SK-N-SH treated with all-trans-retinoic acid at 6 μM for 48 hours (cell line): ENCODE data around the gene RALGAPA1.

ENCODE experiments used
- ATAC-seq: fragments of 200-7000 bp; cut with Tn5 transposase; 3 replicates; pipeline ENCODE4 v1.9.1; 2020; ENCODE audit warnings: mild to moderate bottlenecking, moderate library complexity
- ESRRG ChIP-seq: fragments of 250-450 bp; sonication (Bioruptor Pico); IDR thresholded peaks from 2 replicates; pipeline ENCODE4 v1.6.1; 2021; ENCODE audit warnings: mild to moderate bottlenecking
- GLIS3 ChIP-seq: fragments of 250-450 bp; sonication (Bioruptor Pico); IDR thresholded peaks from 2 replicates; pipeline ENCODE4 v1.5.0; 2020; ENCODE audit warnings: mild to moderate bottlenecking, moderate library complexity
- ISL1 ChIP-seq: fragments of 250-450 bp; sonication (Bioruptor Pico); IDR thresholded peaks from 2 replicates; pipeline ENCODE4 v2.1.2; 2022; ENCODE audit warnings: mild to moderate bottlenecking, moderate library complexity
- OSR1 ChIP-seq: fragments of 250-450 bp; sonication (Bioruptor Pico); IDR thresholded peaks from 2 replicates; pipeline ENCODE4 v1.8.0; 2022; ENCODE audit warnings: moderate library complexity, mild to moderate bottlenecking, inconsistent platforms
- PPARA ChIP-seq: fragments of 250-450 bp; sonication (Bioruptor Pico); IDR thresholded peaks from 2 replicates; pipeline ENCODE4 v1.5.0; 2020; ENCODE audit warnings: mild to moderate bottlenecking, borderline replicate concordance
- RARB ChIP-seq: fragments of 250-450 bp; sonication (Bioruptor Pico); IDR thresholded peaks from 2 replicates; pipeline ENCODE4 v1.8.0; 2021; ENCODE audit warnings: mild to moderate bottlenecking, moderate library complexity
- SNAI2 ChIP-seq: fragments of 250-450 bp; sonication (Bioruptor Pico); IDR thresholded peaks from 2 replicates; pipeline ENCODE4 v1.5.0; 2020; ENCODE audit warnings: mild to moderate bottlenecking, moderate library complexity
- TCF4 ChIP-seq: fragments of 250-450 bp; sonication (Bioruptor Pico); IDR thresholded peaks from 2 replicates; pipeline ENCODE4 v1.8.0; 2021; ENCODE audit warnings: mild to moderate bottlenecking, moderate library complexity, borderline replicate concordance
- TOX ChIP-seq: fragments of 250-450 bp; sonication (Bioruptor Pico); IDR thresholded peaks from 2 replicates; pipeline ENCODE4 v1.8.0; 2021; ENCODE audit warnings: mild to moderate bottlenecking, moderate library complexity, borderline replicate concordance
- ZC3H10 ChIP-seq: fragments of 250-450 bp; sonication (Bioruptor Pico); IDR thresholded peaks from 2 replicates; pipeline ENCODE4 v1.5.1; 2021; ENCODE audit warnings: mild to moderate bottlenecking, moderate library complexity
- ZFP3 ChIP-seq: fragments of 250-450 bp; sonication (Bioruptor Pico); IDR thresholded peaks from 2 replicates; pipeline ENCODE4 v1.5.0; 2020; ENCODE audit warnings: mild to moderate bottlenecking, moderate library complexity
- ZNF565 ChIP-seq: fragments of 450-650 bp; formaldehyde crosslinking; conservative IDR thresholded peaks from 2 replicates; pipeline ENCODE4 v1.5.0; 2020; ENCODE audit warnings: low read depth, mild to moderate bottlenecking, moderate library complexity
- ZNF70 ChIP-seq: fragments of 450-650 bp; formaldehyde crosslinking; IDR thresholded peaks from 2 replicates; pipeline ENCODE4 v1.5.0; 2020; ENCODE audit warnings: mild to moderate bottlenecking, moderate library complexity
- ZNF8 ChIP-seq: fragments of 450-650 bp; formaldehyde crosslinking; IDR thresholded peaks from 2 replicates; pipeline ENCODE4 v1.5.0; 2020; ENCODE audit warnings: mild to moderate bottlenecking, moderate library complexity
- TF ChIP-seq, protein P1 (sequence below): fragments of 250-450 bp; sonication (Bioruptor Pico); IDR thresholded peaks from 2 replicates; pipeline ENCODE4 v1.5.1; 2020; ENCODE audit warnings: low read depth, mild to moderate bottlenecking, moderate library complexity
- TF ChIP-seq, protein P2 (sequence below): fragments of 250-450 bp; sonication (Bioruptor Pico); IDR thresholded peaks from 2 replicates; pipeline ENCODE4 v1.8.0; 2021; ENCODE audit warnings: low read depth, mild to moderate bottlenecking, moderate library complexity, borderline replicate concordance
- TF ChIP-seq, protein P3 (sequence below): fragments of 250-450 bp; sonication (Bioruptor Pico); IDR thresholded peaks from 2 replicates; pipeline ENCODE4 v1.5.0; 2020; ENCODE audit warnings: mild to moderate bottlenecking, moderate library complexity
- TF ChIP-seq, protein P4 (sequence below): fragments of 250-450 bp; sonication (Bioruptor Pico); IDR thresholded peaks from 2 replicates; pipeline ENCODE4 v1.5.1; 2021; ENCODE audit warnings: mild to moderate bottlenecking, moderate library complexity
- TF ChIP-seq, protein P5 (sequence below): fragments of 250-450 bp; sonication (Bioruptor Pico); IDR thresholded peaks from 2 replicates; pipeline ENCODE4 v1.8.0; 2020; ENCODE audit warnings: mild to moderate bottlenecking, moderate library complexity, borderline replicate concordance

The RALGAPA1 gene

DNA sequence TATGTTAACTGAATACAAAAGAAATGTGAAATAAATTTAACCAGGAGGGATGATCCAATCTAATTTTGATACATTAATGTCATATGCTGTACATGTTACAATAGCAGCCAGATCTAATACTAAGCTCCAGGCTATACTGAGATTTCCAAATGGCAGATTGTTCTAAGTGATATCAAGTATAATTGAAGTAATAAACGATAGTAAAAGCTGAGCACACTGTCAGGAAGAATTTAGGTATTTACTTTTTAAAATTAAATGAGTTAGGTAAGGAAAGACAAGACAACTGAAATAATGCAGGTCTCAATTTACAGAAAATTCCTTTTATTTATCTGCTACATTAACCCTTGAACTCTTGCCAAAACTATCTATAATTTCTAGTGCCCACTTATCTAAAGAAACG lies 235.2 kb downstream of the RALGAPA1 start (continued):
- TF ChIP-seq, protein P1, sequence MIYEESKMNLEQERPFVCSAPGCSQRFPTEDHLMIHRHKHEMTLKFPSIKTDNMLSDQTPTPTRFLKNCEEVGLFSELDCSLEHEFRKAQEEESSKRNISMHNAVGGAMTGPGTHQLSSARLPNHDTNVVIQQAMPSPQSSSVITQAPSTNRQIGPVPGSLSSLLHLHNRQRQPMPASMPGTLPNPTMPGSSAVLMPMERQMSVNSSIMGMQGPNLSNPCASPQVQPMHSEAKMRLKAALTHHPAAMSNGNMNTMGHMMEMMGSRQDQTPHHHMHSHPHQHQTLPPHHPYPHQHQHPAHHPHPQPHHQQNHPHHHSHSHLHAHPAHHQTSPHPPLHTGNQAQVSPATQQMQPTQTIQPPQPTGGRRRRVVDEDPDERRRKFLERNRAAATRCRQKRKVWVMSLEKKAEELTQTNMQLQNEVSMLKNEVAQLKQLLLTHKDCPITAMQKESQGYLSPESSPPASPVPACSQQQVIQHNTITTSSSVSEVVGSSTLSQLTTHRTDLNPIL (CRISPR knock-in tag), result peak; percentile 99
- TF ChIP-seq ZFP3, result peak; percentile 76
- TF ChIP-seq, protein P2, sequence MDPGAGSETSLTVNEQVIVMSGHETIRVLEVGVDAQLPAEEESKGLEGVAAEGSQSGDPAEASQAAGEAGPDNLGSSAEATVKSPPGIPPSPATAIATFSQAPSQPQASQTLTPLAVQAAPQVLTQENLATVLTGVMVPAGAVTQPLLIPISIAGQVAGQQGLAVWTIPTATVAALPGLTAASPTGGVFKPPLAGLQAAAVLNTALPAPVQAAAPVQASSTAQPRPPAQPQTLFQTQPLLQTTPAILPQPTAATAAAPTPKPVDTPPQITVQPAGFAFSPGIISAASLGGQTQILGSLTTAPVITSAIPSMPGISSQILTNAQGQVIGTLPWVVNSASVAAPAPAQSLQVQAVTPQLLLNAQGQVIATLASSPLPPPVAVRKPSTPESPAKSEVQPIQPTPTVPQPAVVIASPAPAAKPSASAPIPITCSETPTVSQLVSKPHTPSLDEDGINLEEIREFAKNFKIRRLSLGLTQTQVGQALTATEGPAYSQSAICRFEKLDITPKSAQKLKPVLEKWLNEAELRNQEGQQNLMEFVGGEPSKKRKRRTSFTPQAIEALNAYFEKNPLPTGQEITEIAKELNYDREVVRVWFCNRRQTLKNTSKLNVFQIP (CRISPR knock-in tag), result peak; percentile 99; the same call in 1 of the 2 replicates
- peak; percentile 99 for TF ChIP-seq ESRRG (CRISPR knock-in tag)
- TF ChIP-seq SNAI2 (CRISPR knock-in tag), result peak; percentile 96

DNA sequence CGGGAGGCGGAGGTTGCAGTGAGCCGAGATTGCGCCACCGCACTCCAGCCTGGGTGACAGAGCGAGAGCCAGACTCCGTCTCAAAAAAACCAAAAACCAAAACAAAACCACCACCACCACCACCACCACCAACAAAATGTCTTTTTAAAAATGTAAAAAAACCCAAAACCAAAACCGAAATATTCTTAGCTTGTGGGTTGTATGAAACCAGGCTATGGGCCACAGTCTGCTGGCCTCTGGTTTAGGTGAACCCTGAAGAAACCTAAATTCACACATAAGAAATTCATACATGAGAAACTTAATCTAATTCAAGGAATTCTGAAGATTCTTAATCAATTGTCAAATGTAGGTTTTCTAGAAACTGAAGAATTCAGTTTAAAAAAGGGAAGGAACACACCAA lies 237.5 kb downstream of the RALGAPA1 start:
- TF ChIP-seq GLIS3 (CRISPR knock-in tag), result no peak
- no peak for TF ChIP-seq TOX
- no peak for TF ChIP-seq TCF4
- no peak for TF ChIP-seq OSR1
- TF ChIP-seq, protein P3, sequence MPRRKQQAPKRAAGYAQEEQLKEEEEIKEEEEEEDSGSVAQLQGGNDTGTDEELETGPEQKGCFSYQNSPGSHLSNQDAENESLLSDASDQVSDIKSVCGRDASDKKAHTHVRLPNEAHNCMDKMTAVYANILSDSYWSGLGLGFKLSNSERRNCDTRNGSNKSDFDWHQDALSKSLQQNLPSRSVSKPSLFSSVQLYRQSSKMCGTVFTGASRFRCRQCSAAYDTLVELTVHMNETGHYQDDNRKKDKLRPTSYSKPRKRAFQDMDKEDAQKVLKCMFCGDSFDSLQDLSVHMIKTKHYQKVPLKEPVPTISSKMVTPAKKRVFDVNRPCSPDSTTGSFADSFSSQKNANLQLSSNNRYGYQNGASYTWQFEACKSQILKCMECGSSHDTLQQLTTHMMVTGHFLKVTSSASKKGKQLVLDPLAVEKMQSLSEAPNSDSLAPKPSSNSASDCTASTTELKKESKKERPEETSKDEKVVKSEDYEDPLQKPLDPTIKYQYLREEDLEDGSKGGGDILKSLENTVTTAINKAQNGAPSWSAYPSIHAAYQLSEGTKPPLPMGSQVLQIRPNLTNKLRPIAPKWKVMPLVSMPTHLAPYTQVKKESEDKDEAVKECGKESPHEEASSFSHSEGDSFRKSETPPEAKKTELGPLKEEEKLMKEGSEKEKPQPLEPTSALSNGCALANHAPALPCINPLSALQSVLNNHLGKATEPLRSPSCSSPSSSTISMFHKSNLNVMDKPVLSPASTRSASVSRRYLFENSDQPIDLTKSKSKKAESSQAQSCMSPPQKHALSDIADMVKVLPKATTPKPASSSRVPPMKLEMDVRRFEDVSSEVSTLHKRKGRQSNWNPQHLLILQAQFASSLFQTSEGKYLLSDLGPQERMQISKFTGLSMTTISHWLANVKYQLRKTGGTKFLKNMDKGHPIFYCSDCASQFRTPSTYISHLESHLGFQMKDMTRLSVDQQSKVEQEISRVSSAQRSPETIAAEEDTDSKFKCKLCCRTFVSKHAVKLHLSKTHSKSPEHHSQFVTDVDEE (CRISPR knock-in tag), result no peak
- TF ChIP-seq RARB (CRISPR knock-in tag), result no peak
- ATAC-seq, result no peak

DNA sequence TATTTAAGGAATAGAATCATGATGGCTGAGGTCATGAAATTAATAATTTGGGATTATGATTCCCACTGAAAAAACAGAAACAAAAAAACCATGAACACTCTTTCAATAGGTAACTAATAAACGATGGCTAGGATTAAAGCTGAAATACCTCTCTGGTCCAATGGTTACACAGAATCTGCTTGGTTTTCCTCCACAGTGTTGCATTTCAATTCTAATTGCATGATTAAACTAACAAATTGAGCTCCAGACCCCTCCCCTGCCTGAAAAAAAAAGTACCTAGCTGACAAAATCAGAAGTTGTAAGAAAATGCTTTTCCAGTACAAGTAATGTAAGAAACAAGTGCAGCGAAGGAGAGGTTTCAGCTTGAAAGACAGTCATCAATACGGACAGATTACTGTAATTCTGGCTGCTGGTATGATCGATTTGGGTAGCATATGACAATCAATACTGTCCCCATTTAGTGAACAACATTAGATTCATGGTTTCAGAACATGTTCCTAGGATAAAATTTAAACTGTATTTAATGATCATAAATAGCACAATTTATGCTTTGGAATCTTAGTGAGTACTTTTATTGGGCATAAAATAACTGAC lies 243.1 kb downstream of the RALGAPA1 start:
- ATAC-seq, result no peak
- TF ChIP-seq ISL1 (CRISPR knock-in tag), result no peak
- TF ChIP-seq ZNF70, result no peak
- TF ChIP-seq ESRRG (CRISPR knock-in tag), result no peak
- TF ChIP-seq, protein P4, sequence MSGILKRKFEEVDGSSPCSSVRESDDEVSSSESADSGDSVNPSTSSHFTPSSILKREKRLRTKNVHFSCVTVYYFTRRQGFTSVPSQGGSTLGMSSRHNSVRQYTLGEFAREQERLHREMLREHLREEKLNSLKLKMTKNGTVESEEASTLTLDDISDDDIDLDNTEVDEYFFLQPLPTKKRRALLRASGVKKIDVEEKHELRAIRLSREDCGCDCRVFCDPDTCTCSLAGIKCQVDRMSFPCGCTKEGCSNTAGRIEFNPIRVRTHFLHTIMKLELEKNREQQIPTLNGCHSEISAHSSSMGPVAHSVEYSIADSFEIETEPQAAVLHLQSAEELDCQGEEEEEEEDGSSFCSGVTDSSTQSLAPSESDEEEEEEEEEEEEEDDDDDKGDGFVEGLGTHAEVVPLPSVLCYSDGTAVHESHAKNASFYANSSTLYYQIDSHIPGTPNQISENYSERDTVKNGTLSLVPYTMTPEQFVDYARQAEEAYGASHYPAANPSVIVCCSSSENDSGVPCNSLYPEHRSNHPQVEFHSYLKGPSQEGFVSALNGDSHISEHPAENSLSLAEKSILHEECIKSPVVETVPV, result no peak
- no peak for TF ChIP-seq ZNF8 (CRISPR knock-in tag)
- no peak for TF ChIP-seq SNAI2 (CRISPR knock-in tag)
- no peak for TF ChIP-seq ZC3H10 (CRISPR knock-in tag)
- no peak for TF ChIP-seq PPARA (CRISPR knock-in tag)
- TF ChIP-seq ZFP3, result no peak
- TF ChIP-seq, all 23 proteins: peak for 0

DNA sequence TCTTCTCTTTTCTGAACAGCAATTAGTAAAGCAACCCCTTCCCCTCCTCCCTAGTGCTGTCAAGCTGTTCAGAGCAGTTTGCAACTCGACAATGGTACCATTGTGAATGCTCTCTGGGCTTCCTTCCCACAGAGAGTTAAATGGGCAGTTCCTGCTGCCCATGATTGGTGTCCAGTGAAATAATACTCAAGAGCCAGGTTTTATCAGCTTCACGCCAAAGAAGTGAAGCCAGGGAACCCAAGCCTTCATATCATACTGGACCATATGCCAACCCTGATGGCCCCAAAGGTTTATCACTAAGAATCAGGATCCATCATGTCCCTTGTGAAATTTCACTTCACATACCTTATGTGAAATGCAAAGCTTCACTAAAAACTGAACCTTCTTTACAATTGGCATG lies 250.4 kb downstream of the RALGAPA1 start:
- TF ChIP-seq, protein P5, sequence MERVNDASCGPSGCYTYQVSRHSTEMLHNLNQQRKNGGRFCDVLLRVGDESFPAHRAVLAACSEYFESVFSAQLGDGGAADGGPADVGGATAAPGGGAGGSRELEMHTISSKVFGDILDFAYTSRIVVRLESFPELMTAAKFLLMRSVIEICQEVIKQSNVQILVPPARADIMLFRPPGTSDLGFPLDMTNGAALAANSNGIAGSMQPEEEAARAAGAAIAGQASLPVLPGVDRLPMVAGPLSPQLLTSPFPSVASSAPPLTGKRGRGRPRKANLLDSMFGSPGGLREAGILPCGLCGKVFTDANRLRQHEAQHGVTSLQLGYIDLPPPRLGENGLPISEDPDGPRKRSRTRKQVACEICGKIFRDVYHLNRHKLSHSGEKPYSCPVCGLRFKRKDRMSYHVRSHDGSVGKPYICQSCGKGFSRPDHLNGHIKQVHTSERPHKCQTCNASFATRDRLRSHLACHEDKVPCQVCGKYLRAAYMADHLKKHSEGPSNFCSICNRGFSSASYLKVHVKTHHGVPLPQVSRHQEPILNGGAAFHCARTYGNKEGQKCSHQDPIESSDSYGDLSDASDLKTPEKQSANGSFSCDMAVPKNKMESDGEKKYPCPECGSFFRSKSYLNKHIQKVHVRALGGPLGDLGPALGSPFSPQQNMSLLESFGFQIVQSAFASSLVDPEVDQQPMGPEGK (CRISPR knock-in tag), result no peak
- TF ChIP-seq, protein P4, result no peak
- TF ChIP-seq SNAI2 (CRISPR knock-in tag), result no peak
- TF ChIP-seq RARB (CRISPR knock-in tag), result no peak
- no peak for TF ChIP-seq ISL1 (CRISPR knock-in tag)
- no peak for TF ChIP-seq ZNF565 (CRISPR knock-in tag)
- TF ChIP-seq, protein P3 (CRISPR knock-in tag), result no peak
- TF ChIP-seq, protein P2 (CRISPR knock-in tag), result no peak
- ATAC-seq, result no peak
